Upper lobe of right lung (tissue), 1 donor: ENCODE results near the gene ENTPD5. TPM values are rescaled to one million over a fixed set of nuclear protein-coding genes. Genes with fewer than 3 reads are reported as not detected.
"Not testable (repeated sequence)": the region's sequence is repeated elsewhere in the genome, so short reads cannot be mapped to it uniquely, and the experiment has no call there.

Source experiments
- ATAC-seq: fragments of 200-7000 bp; cut with Tn5 transposase; one replicate; pipeline ENCODE4 v1.9.1; 2020; ENCODE audit warnings: mild to moderate bottlenecking, moderate library complexity
- DNase-seq: peaks from one replicate; pipeline ENCODE4 v3.0.0-alpha.2; 2020
- H3K27ac ChIP-seq: fragments of 200-600 bp; one replicate; pipeline ENCODE4 v1.8.0; 2022
- H3K27me3 ChIP-seq: fragments of 200-600 bp; one replicate; pipeline ENCODE4 v1.8.0; 2022; ENCODE audit warnings: mild to moderate bottlenecking
- H3K36me3 ChIP-seq: fragments of 200-600 bp; one replicate; pipeline ENCODE4 v1.8.0; 2022
- H3K4me1 ChIP-seq: fragments of 200-600 bp; one replicate; pipeline ENCODE4 v1.8.0; 2022
- H3K4me3 ChIP-seq: fragments of 200-600 bp; one replicate; pipeline ENCODE4 v1.8.0; 2022; ENCODE audit warnings: mild to moderate bottlenecking
- H3K9me3 ChIP-seq: fragments of 200-600 bp; one replicate; pipeline ENCODE4 v1.8.0; 2022
- CTCF ChIP-seq: fragments of 200-600 bp; IDR thresholded peaks from one replicate; pipeline ENCODE4 v1.8.0; 2022; ENCODE audit warnings: antibody characterized with exemption
- intact Hi-C: fragments of 100-400 bp; cut with DNase I; formaldehyde crosslinking; loops from one replicate; pipeline ENCODE4 v1.11.0; 2022
- total RNA-seq: library from RNA; stranded (reverse); fragmentation: NEBNext Ultra II Directional; extraction: Animal tissue kit (Norgen Biotek cat#: 25700); gene quantifications from one replicate; pipeline ENCODE4 v1.2.1, GENCODE V29; 2021
- donor health status: DM: no; HTN: yes; CAD: no; lungs with severe emphysema.

ENTPD5 gene
- total RNA-seq, 1 donor from 2014 or later: 13.8 TPM

GRCh38 chr14:74015963-74016362 is 3.1 kb downstream of the ENTPD5 start:
- intact Hi-C loops: no loop called here
- Histone ChIP-seq H3K9me3 (no peaks in the 10 kb centered on the region), H3K27ac (no peak overlapping the region), H3K27me3 (no peaks in the 10 kb centered on the region), H3K4me3 (no peak overlapping the region), H3K36me3 (peaks cover 8% of the 10 kb centered on the region), H3K4me1 (peaks cover 7% of the 10 kb centered on the region)
- no peak for DNase-seq
- TF ChIP-seq CTCF: no peak
- ATAC-seq: no peak

DNA sequence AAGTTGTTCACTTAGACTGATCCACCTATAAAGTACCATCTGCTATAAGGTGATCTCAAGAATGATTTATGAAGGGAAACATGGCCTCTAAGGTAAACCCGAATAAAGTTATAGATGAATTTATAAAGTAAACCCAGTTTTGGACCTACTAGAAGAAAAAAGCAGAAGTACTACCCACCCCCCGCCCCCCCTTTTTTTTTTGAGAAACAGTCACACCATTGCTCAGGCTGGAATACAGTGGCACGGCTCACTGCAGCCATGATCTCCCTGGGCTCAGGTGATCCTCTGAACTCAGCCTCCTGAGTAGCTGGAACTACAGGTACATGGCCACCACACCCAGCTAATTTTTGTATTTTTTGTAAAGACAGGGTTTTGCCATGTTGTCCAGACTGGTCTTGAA is 3.9 kb downstream of the ENTPD5 start:
- no peak overlapping the region for H3K4me3 ChIP-seq
- H3K27ac ChIP-seq: no peak overlapping the region
- intact Hi-C loops: no loop called here
- H3K27me3 ChIP-seq: no peaks in the 10 kb centered on the region
- DNase-seq (no peak), ATAC-seq (no peak)
- no peaks in the 10 kb centered on the region for H3K9me3 ChIP-seq
- TF ChIP-seq CTCF: no peak
- peaks cover 16% of the 10 kb centered on the region for H3K36me3 ChIP-seq
- H3K4me1 ChIP-seq: peaks cover 7% of the 10 kb centered on the region

GRCh38 chr14:74014299-74014698 is 4.8 kb downstream of the ENTPD5 start:
- no peak overlapping the region for H3K27ac ChIP-seq
- no peaks in the 10 kb centered on the region for H3K4me1 ChIP-seq
- H3K36me3 ChIP-seq: peaks cover 21% of the 10 kb centered on the region
- ATAC-seq: no peak
- no peaks in the 10 kb centered on the region for H3K9me3 ChIP-seq
- H3K4me3 ChIP-seq: no peak overlapping the region
- no peak for TF ChIP-seq CTCF
- DNase-seq: no peak
- intact Hi-C loops: no loop called here
- H3K27me3 ChIP-seq: no peaks in the 10 kb centered on the region

GRCh38 chr14:74008843-74009499 is 10.1 kb downstream of the ENTPD5 start:
- Histone ChIP-seq H3K4me3 (no peak overlapping the region), H3K4me1 (no peaks in the 10 kb centered on the region), H3K27ac (no peak overlapping the region), H3K9me3 (no peaks in the 10 kb centered on the region), H3K27me3 (no peaks in the 10 kb centered on the region), H3K36me3 (peaks cover 39% of the 10 kb centered on the region)
- ATAC-seq: no peak
- TF ChIP-seq CTCF: no peak
- intact Hi-C loops: no loop called here
- no peak for DNase-seq

GRCh38 chr14:74005664-74006063 is 13.4 kb downstream of the ENTPD5 start:
- H3K27me3 ChIP-seq, DNase-seq, H3K27ac ChIP-seq, H3K9me3 ChIP-seq, ATAC-seq, H3K4me3 ChIP-seq, H3K4me1 ChIP-seq, intact Hi-C loops: not testable (repeated sequence)
- H3K36me3 ChIP-seq: peaks cover 29% of the 10 kb centered on the region

DNA sequence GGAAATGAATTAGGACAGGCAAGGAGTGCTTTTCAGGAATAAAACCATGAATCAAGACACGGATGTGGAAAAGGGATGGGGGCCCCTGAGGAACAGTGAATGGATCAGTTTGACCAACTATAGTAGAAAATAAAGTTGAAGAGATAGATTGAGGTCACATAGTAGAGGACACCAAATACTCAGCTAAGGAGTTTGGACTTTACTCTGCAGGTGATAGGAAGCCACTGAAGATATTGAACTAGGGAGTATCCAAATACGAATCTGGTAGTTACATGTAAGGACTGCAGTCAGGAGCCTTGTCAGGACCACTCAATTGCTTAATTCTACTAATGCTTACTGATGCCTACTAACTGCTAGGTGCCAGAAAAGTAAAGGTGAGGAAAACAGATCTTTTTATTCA is 20.4 kb downstream of the ENTPD5 start:
- Histone ChIP-seq H3K36me3 (peaks cover 5% of the 10 kb centered on the region), H3K27ac (no peak overlapping the region), H3K4me1 (no peaks in the 10 kb centered on the region), H3K27me3 (no peaks in the 10 kb centered on the region), H3K4me3 (no peak overlapping the region), H3K9me3 (no peaks in the 10 kb centered on the region)
- ATAC-seq (no peak), DNase-seq (no peak)
- intact Hi-C loops: no loop called here
- no peak for TF ChIP-seq CTCF
